GM21447 (cell line): ENCODE results near the gene GHRH.

Source experiments
- ATAC-seq: cut with Tn5 transposase; IDR thresholded peaks from one replicate; pipeline ENCODE4 v1.9.1; 2021; ENCODE audit not compliant: unreplicated experiment

The GHRH gene

GRCh38 chr20:37265152-37265551, 3.5 kb upstream of the GHRH start:
- ATAC-seq = peak; percentile 67

GRCh38 chr20:37263686-37264085, 2.1 kb upstream of the GHRH start:
- no peak for ATAC-seq

GRCh38 chr20:37262505-37262904, 891 bp upstream of the GHRH start:
- no peak for ATAC-seq

- ATAC-seq = no peak
Measured at GRCh38 chr20:37260923-37261322, 691 bp downstream of the GHRH start.

- no peak for ATAC-seq
Measured at GRCh38 chr20:37259865-37260264, 1.7 kb downstream of the GHRH start.

GRCh38 chr20:37259031-37259430, 2.6 kb downstream of the GHRH start:
- no peak for ATAC-seq

GRCh38 chr20:37257988-37258387, 3.6 kb downstream of the GHRH start:
- ATAC-seq = no peak

- ATAC-seq = no peak
Measured at GRCh38 chr20:37257530-37257929, 4.1 kb downstream of the GHRH start.

GRCh38 chr20:37256286-37256685, 5.3 kb downstream of the GHRH start:
- ATAC-seq = no peak

- ATAC-seq = no peak
Measured at GRCh38 chr20:37254114-37254878, 7.3 kb downstream of the GHRH start.

GRCh38 chr20:37253087-37253486, 8.5 kb downstream of the GHRH start:
- no peak for ATAC-seq

- no peak for ATAC-seq
Measured at GRCh38 chr20:37251825-37252477, 9.7 kb downstream of the GHRH start.

- ATAC-seq = no peak
Measured at GRCh38 chr20:37249304-37249703, 12.3 kb downstream of the GHRH start.

GRCh38 chr20:37247547-37247946, 14.1 kb downstream of the GHRH start:
- ATAC-seq = no peak

GRCh38 chr20:37246736-37247135, 14.9 kb downstream of the GHRH start:
- ATAC-seq = no peak

- ATAC-seq = no peak
Measured at GRCh38 chr20:37245216-37246150, 16.1 kb downstream of the GHRH start.

- ATAC-seq = no peak
Measured at GRCh38 chr20:37244572-37244957, 17.0 kb downstream of the GHRH start.

- no peak for ATAC-seq
Measured at GRCh38 chr20:37243937-37244571, 17.6 kb downstream of the GHRH start.

- ATAC-seq = no peak
Measured at GRCh38 chr20:37243076-37243936, 18.3 kb downstream of the GHRH start.

- ATAC-seq = no peak
Measured at GRCh38 chr20:37242503-37242902, 19.1 kb downstream of the GHRH start.
